H9 (cell line): ENCODE data around the gene DDX59. TPM values are rescaled to one million over a fixed set of nuclear protein-coding genes. Genes with fewer than 3 reads are reported as not detected.
A peak's percentile ranks its signal among the peaks of the same experiment; 100 is the strongest.

Experiments used
- DNase-seq: peaks from one replicate; pipeline ENCODE4 v3.0.0-alpha.2; 2017
- H2AFZ ChIP-seq: one replicate; pipeline ENCODE4 v1.6.1; 2013; ENCODE audit warnings: mild to moderate bottlenecking, low read length, control low read depth, moderate library complexity
- H2AK5ac ChIP-seq: 2 replicates; pipeline ENCODE4 v1.6.1; 2013; ENCODE audit warnings: low read length, control low read depth, mixed read lengths; ENCODE audit not compliant: insufficient read length
- H2BK120ac ChIP-seq: one replicate; pipeline ENCODE4 v1.6.1; 2013; ENCODE audit warnings: low read depth, mild to moderate bottlenecking, low read length, control low read depth, inconsistent platforms; ENCODE audit not compliant: poor library complexity, severe bottlenecking
- H2BK12ac ChIP-seq: 2 replicates; pipeline ENCODE4 v1.6.1; 2013; ENCODE audit warnings: low read length, control low read depth, mixed read lengths, low read depth; ENCODE audit not compliant: insufficient read length
- H2BK15ac ChIP-seq: 2 replicates; pipeline ENCODE4 v1.6.1; 2013; ENCODE audit warnings: low read depth, low read length, control low read depth
- H2BK20ac ChIP-seq: one replicate; pipeline ENCODE4 v1.6.1; 2013; ENCODE audit warnings: low read depth, mild to moderate bottlenecking, low read length, control low read depth, inconsistent platforms; ENCODE audit not compliant: poor library complexity, severe bottlenecking
- H2BK5ac ChIP-seq: 2 replicates; pipeline ENCODE4 v1.6.1; 2013; ENCODE audit warnings: low read length, control low read depth, mixed read lengths; ENCODE audit not compliant: insufficient read length
- H3K14ac ChIP-seq: 2 replicates; pipeline ENCODE4 v1.6.1; 2013; ENCODE audit warnings: low read length, control low read depth; ENCODE audit not compliant: insufficient read depth
- H3K18ac ChIP-seq: 2 replicates; pipeline ENCODE4 v1.6.1; 2013; ENCODE audit warnings: low read depth, mild to moderate bottlenecking, mixed read lengths, low read length, control low read depth; ENCODE audit not compliant: insufficient read length
- H3K23ac ChIP-seq: 2 replicates; pipeline ENCODE4 v1.6.1; 2013; ENCODE audit warnings: low read length, control low read depth, mixed read lengths, low read depth; ENCODE audit not compliant: insufficient read length
- H3K23me2 ChIP-seq: 2 replicates; pipeline ENCODE4 v1.6.1; 2013; ENCODE audit warnings: low read depth, mild to moderate bottlenecking, mixed read lengths, low read length, control low read depth; ENCODE audit not compliant: insufficient read length, poor library complexity, severe bottlenecking
- H3K27ac ChIP-seq: 2 replicates; pipeline ENCODE4 v1.5.1; 2013; ENCODE audit warnings: low read length, control low read depth, mixed read lengths, low read depth; ENCODE audit not compliant: insufficient read length
- H3K27me3 ChIP-seq: 2 replicates; pipeline ENCODE4 v1.6.1; 2013; ENCODE audit warnings: low read length, control low read depth, inconsistent platforms; ENCODE audit not compliant: insufficient read depth
- H3K4ac ChIP-seq: 2 replicates; pipeline ENCODE4 v1.6.1; 2013; ENCODE audit warnings: low read depth, mild to moderate bottlenecking, control low read depth, inconsistent platforms, low read length, moderate library complexity
- H3K4me1 ChIP-seq: 2 replicates; pipeline ENCODE4 v1.6.1; 2013; ENCODE audit warnings: low read length, control low read depth, inconsistent platforms; ENCODE audit not compliant: insufficient read depth
- H3K4me2 ChIP-seq: 2 replicates; pipeline ENCODE4 v1.6.1; 2013; ENCODE audit warnings: low read length, control low read depth, mixed read lengths; ENCODE audit not compliant: insufficient read length, insufficient read depth
- H3K56ac ChIP-seq: 2 replicates; pipeline ENCODE4 v1.6.1; 2013; ENCODE audit warnings: low read depth, mild to moderate bottlenecking, mixed read lengths, low read length, control low read depth; ENCODE audit not compliant: insufficient read length
- H3K79me1 ChIP-seq: 2 replicates; pipeline ENCODE4 v1.6.1; 2013; ENCODE audit warnings: low read depth, mild to moderate bottlenecking, moderate library complexity, low read length, control low read depth, inconsistent platforms; ENCODE audit not compliant: insufficient read depth, poor library complexity, severe bottlenecking
- H3K79me2 ChIP-seq: 2 replicates; pipeline ENCODE4 v1.6.1; 2013; ENCODE audit warnings: low read length, control low read depth, inconsistent platforms; ENCODE audit not compliant: insufficient read depth
- H3K9ac ChIP-seq: 2 replicates; pipeline ENCODE4 v1.6.1; 2013; ENCODE audit warnings: low read length, control low read depth, mixed read lengths; ENCODE audit not compliant: insufficient read length; ENCODE audit errors: extremely low read depth
- H3K9me3 ChIP-seq: one replicate; pipeline ENCODE4 v1.6.1; 2013; ENCODE audit warnings: low read depth, low read length, inconsistent platforms; ENCODE audit not compliant: control insufficient read depth
- H3T11ph ChIP-seq: one replicate; pipeline ENCODE4 v1.6.1; 2013; ENCODE audit warnings: mild to moderate bottlenecking, low read length, control low read depth, inconsistent platforms
- H4K20me1 ChIP-seq: one replicate; pipeline ENCODE4 v1.6.1; 2013; ENCODE audit not compliant: control insufficient read depth, insufficient read length, insufficient read depth
- H4K5ac ChIP-seq: 2 replicates; pipeline ENCODE4 v1.6.1; 2013; ENCODE audit warnings: low read depth, mild to moderate bottlenecking, mixed read lengths, low read length, control low read depth; ENCODE audit not compliant: insufficient read length
- H4K8ac ChIP-seq: replicated peaks from 2 replicates; pipeline ENCODE4 v1.6.1; 2013; ENCODE audit warnings: low read length, control low read depth, mixed read lengths, low read depth; ENCODE audit not compliant: insufficient read length
- H4K91ac ChIP-seq: 2 replicates; pipeline ENCODE4 v1.6.1; 2013; ENCODE audit warnings: low read depth, mild to moderate bottlenecking, moderate library complexity, mixed read lengths, low read length, control low read depth; ENCODE audit not compliant: insufficient read length
- H3K27ac Mint-ChIP-seq, 3 experiments: 2 replicates in 2 of 3; 3 replicates in 1 of 3; pipeline ENCODE4 v1.8.0; 2020 to 2021; ENCODE audit warnings: mixed read lengths in 3 of 3, mild to moderate bottlenecking in 1 of 3, moderate library complexity in 1 of 3
- H3K27me3 Mint-ChIP-seq: 2 replicates; pipeline ENCODE4 v1.8.0; 2021; ENCODE audit warnings: low read depth, mild to moderate bottlenecking, moderate library complexity, mixed read lengths
- H3K36me3 Mint-ChIP-seq, 3 experiments: 2 replicates in 2 of 3; 3 replicates in 1 of 3; pipeline ENCODE4 v1.8.0; 2020 to 2021; ENCODE audit warnings: low read depth in 3 of 3, mixed read lengths in 3 of 3; ENCODE audit not compliant: insufficient read depth in 1 of 3
- H3K4me1 Mint-ChIP-seq, 2 experiments: 2 replicates each; pipeline ENCODE4 v1.8.0; 2020; ENCODE audit warnings: mixed read lengths in 2 of 2
- H3K4me3 Mint-ChIP-seq, 2 experiments: 2 replicates in 1 of 2; 3 replicates in 1 of 2; pipeline ENCODE4 v1.8.0; 2020 to 2021; ENCODE audit warnings: mild to moderate bottlenecking in 2 of 2, mixed read lengths in 2 of 2, moderate library complexity in 1 of 2
- H3K9me3 Mint-ChIP-seq, 2 experiments: 2 replicates in 1 of 2; 3 replicates in 1 of 2; pipeline ENCODE4 v1.8.0; 2020; ENCODE audit warnings: mild to moderate bottlenecking in 2 of 2, mixed read lengths in 2 of 2, moderate library complexity in 1 of 2
- WGBS: extraction: QIAGEN DNeasy Blood & Tissue Kit; methylation state at CpG from one replicate; pipeline ENCODE4 v1.1.7; 2013; ENCODE audit warnings: missing lambda C conversion rate, low lambda C conversion rate, mixed read lengths; ENCODE audit not compliant: insufficient read length; ENCODE audit errors: extremely low coverage; 5-methylcytosine and 5-hydroxymethylcytosine counted together
- total RNA-seq: library from RNA; stranded (reverse); gene quantifications from 2 replicates; pipeline ENCODE4 v1.2.1, GENCODE V29; 2021
- TF ChIP-seq, protein P1 (sequence below): fragments of 200-600 bp; sonication (generic); conservative IDR thresholded peaks from 3 replicates; pipeline ENCODE4 v1.8.0; 2021; ENCODE audit warnings: antibody characterized with exemption, mild to moderate bottlenecking

The DDX59 gene
- total RNA-seq, 1 experiment from 2014 or later: 14.0 TPM

DNA sequence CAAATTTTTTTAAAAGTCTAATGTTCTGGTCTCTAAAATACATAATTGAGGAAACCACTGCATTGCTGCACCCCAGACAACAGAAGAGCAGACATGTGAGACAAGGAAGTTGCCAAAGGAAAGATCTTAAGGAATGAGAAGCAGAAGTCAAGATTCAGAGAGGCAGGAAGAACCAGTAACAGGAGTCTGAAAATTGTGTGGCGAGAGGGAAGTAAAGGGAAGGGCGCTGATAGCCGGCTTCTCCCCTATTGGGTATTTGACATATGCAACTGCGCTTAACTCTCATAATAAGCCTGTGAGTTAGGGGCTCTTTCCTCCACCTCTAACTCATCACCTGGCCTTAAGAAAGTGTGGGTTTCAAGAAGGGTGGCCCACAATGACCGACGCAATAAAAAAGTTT, 27.2 kb downstream of the DDX59 start:
- no peaks in the 10 kb centered on the region for H3K27me3 Mint-ChIP-seq
- Histone ChIP-seq H4K20me1 (no peaks in the 10 kb centered on the region), H3K4me1 (no peaks in the 10 kb centered on the region), H3K79me2 (no peaks in the 10 kb centered on the region), H3K4ac (no peak overlapping the region), H3K27me3 (no peaks in the 10 kb centered on the region), H3K14ac (no peak overlapping the region), H2AFZ (no peak overlapping the region), H3K23ac (no peak overlapping the region), H3K79me1 (no peaks in the 10 kb centered on the region), H3K4me2 (no peak overlapping the region), H3K9ac (no peak overlapping the region), H2BK5ac (no peak overlapping the region), H2BK120ac (no peak overlapping the region), H4K8ac (no peak overlapping the region), H3K27ac (no peak overlapping the region), H4K5ac (no peak overlapping the region), H2BK15ac (no peak overlapping the region), H3K23me2 (no peaks in the 10 kb centered on the region), H3T11ph (no peak overlapping the region), H2BK12ac (no peak overlapping the region), H3K56ac (no peak overlapping the region), H2BK20ac (no peak overlapping the region), H2AK5ac (no peak overlapping the region), H3K9me3 (no peaks in the 10 kb centered on the region), H3K18ac (no peak overlapping the region), H4K91ac (no peak overlapping the region)
- no peaks in the 10 kb centered on the region for H3K9me3 Mint-ChIP-seq
- H3K36me3 Mint-ChIP-seq: peaks cover 3 to 33% (median 32%) of the 10 kb centered on the region in 3 experiments; a peak in 5 of 7 replicates
- WGBS: no CpG with 5 or more reads among the region's 6 CpGs
- H3K4me1 Mint-ChIP-seq: 0 out of 4 replicates have a peak, but pooled peaks cover 0 to 2% of the 10 kb centered on the region in 2 experiments
- peak overlapping the region in 2 of 3 experiments; percentile 14 to 16; a peak in 1 of 7 replicates for H3K27ac Mint-ChIP-seq
- TF ChIP-seq, protein P1, sequence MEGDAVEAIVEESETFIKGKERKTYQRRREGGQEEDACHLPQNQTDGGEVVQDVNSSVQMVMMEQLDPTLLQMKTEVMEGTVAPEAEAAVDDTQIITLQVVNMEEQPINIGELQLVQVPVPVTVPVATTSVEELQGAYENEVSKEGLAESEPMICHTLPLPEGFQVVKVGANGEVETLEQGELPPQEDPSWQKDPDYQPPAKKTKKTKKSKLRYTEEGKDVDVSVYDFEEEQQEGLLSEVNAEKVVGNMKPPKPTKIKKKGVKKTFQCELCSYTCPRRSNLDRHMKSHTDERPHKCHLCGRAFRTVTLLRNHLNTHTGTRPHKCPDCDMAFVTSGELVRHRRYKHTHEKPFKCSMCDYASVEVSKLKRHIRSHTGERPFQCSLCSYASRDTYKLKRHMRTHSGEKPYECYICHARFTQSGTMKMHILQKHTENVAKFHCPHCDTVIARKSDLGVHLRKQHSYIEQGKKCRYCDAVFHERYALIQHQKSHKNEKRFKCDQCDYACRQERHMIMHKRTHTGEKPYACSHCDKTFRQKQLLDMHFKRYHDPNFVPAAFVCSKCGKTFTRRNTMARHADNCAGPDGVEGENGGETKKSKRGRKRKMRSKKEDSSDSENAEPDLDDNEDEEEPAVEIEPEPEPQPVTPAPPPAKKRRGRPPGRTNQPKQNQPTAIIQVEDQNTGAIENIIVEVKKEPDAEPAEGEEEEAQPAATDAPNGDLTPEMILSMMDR: no peak
- no peak for DNase-seq
- H3K4me3 Mint-ChIP-seq: no peak overlapping the region
